Measurements from ENCODE around the gene EMILIN3.

GRCh38 chr20:41393705-41394066 lies 27.1 kb upstream of the EMILIN3 start:
- TF ChIP-seq CTCF (IDR thresholded peaks at IDR 0.05; ENCODE audit: poor library complexity): no peak
- no peak for TF ChIP-seq EZH2 (IDR thresholded peaks at IDR 0.05; ENCODE audit: borderline replicate concordance)
- no peak for TF ChIP-seq EZH2phosphoT487 (IDR thresholded peaks at IDR 0.05; ENCODE audit: low read depth, severe bottlenecking, unreplicated experiment)
